Measurements from ENCODE around the gene PLXDC2.

The PLXDC2 gene

GRCh38 chr10:19812976-19813375 lies 3.3 kb upstream of the PLXDC2 start:
- TF ChIP-seq CTCF (IDR thresholded peaks at IDR 0.05; ENCODE audit: low read depth, low read length, missing control alignments): no peak
- H3K4me3 ChIP-seq (replicated peaks; ENCODE audit: low read depth, low read length): no peak overlapping the region
- DNase-seq (ENCODE audit: extremely low read depth, low read depth): no peak

DNA sequence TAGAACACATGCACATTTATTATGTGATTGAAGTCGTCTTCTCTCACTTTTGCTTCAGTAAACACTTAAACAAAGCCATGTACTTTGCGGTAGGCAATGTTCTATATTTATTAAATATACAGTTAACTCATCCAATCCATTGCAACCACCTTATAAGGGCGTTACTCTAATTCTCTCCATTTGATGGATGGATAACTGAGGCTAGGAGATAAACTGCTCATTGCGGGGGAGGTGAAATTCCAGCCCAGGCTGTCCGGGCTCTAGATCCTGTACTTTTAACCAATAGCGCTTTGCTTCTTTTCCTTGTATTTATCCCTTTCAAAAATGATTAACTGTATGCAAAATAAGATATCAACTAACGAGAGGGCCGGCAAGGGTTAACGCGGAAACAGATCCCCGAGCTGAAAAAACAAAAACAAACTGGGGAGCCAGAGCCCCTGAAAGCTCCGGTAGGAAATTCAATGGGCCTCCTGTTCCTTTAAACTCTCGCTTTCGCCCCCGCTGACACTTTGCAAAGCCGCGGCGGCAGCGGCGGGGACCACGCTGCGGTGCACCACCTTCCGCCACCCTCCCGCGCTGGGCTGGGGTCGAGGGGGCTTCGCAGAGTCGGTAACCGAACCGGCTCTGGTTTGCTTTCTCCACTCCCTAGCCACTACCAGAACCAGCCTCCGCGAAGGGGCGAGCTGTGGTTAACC lies 1.0 kb upstream of the PLXDC2 start:
- peak overlapping the region; percentile 36 for H3K4me3 ChIP-seq (replicated peaks; ENCODE audit: low read depth, low read length)

GRCh38 chr10:19815731-19816410 lies 361 bp upstream of the PLXDC2 start:
- no peak for DNase-seq (ENCODE audit: extremely low read depth, low read depth)
- TF ChIP-seq CTCF (IDR thresholded peaks at IDR 0.05; ENCODE audit: low read depth, low read length, missing control alignments): no peak

More for the DNA sequence above, 1.0 kb upstream of the PLXDC2 start:
- DNase-seq (ENCODE audit: extremely low read depth, low read depth): no peak
- TF ChIP-seq CTCF (IDR thresholded peaks at IDR 0.05; ENCODE audit: low read depth, low read length, missing control alignments): no peak

DNA sequence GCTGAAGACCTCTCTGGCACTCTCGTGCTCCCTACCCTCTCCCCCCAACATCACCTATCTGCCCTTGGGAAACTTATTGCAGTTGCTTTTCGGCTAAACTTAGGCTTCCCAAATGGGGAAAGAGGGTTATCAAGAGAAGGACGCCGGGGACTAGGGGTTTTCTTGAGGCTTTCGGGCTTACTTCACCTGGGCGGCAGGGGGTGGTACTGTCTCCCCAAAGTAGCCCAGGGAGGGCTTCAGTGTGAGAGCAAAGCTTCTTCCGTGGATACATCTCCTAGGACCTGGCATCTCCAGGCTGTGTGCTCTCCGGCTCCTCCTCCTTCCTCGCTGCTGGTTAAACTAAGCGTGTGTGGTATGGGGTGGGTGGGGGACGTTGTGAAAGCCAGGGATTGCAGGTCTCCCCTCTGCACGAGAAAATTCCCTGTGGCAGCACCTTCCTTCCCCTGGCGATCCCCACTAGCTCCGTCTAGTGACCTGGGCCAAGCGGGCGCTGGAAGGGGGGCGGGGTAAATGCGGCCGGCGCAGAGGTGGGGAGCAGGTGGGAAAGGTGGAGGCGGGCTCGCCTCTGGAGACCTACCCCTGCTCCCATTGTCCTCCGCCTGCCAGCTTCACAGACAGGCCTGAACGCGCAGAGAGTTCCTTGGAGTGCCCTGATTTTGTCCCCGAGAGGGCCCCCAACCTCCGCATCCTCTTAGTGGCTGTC lies 1.1 kb downstream of the PLXDC2 start:
- TF ChIP-seq CTCF (IDR thresholded peaks at IDR 0.05; ENCODE audit: low read depth, low read length, missing control alignments): no peak
- DNase-seq (ENCODE audit: extremely low read depth, low read depth): no peak
- peak overlapping the region; percentile 36 for H3K4me3 ChIP-seq (replicated peaks; ENCODE audit: low read depth, low read length)

More at GRCh38 chr10:19815731-19816410, 361 bp upstream of the PLXDC2 start:
- peak overlapping the region; percentile 36 for H3K4me3 ChIP-seq (replicated peaks; ENCODE audit: low read depth, low read length)

GRCh38 chr10:19818876-19819275 lies 2.6 kb downstream of the PLXDC2 start:
- DNase-seq (ENCODE audit: extremely low read depth, low read depth): no peak
- TF ChIP-seq CTCF (IDR thresholded peaks at IDR 0.05; ENCODE audit: low read depth, low read length, missing control alignments): no peak
- H3K4me3 ChIP-seq (replicated peaks; ENCODE audit: low read depth, low read length): no peak overlapping the region

DNA sequence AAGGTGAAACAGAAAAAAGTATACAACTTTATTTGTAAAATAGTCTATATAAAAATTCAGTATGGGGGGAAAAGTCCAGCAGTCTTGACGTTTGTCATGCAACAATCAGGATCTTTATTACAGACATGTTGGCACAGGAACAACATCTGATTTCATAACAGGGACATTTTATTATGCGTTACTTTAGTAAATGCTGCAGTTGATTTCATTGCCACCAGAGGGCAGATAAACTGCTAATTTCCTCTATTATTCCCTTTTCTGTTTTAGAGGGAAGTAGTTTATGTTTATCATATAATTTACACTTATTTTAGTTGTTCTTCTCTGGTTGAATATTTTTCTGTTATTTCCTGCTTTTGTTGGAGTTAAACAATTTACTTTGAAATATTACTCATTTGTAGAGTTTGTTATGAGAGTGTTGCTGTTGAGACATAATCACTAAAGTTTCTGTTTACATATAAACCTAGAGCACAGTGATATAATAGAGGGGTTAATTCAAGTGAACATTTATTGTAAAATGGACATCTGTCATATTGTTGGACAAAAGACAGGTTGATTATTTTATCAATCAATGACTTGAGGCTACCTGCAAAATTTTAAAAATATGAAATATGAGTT lies 3.3 kb downstream of the PLXDC2 start:
- no peak overlapping the region for H3K4me3 ChIP-seq (replicated peaks; ENCODE audit: low read depth, low read length)
- peak; percentile 45 for TF ChIP-seq CTCF (IDR thresholded peaks at IDR 0.05; ENCODE audit: low read depth, low read length, missing control alignments)
- DNase-seq (ENCODE audit: extremely low read depth, low read depth): peak; percentile 25

All from HFF-Myc (cell line).